Measurements from ENCODE around the gene CHAD.
"Not testable (repeated sequence)": the region's sequence is repeated elsewhere in the genome, so short reads cannot be mapped to it uniquely, and the experiment has no call there.

CHAD gene

GRCh38 chr17:50452630-50453300 is 15.9 kb downstream of the CHAD start:
- DNase-seq, result no peak

- no peak for DNase-seq
Observed at GRCh38 chr17:50451943-50452629, 16.6 kb downstream of the CHAD start.

GRCh38 chr17:50448643-50449042 is 20.0 kb downstream of the CHAD start:
- no peak for DNase-seq

GRCh38 chr17:50447870-50448595 is 20.6 kb downstream of the CHAD start:
- DNase-seq, result no peak

GRCh38 chr17:50445730-50446325 is 22.9 kb downstream of the CHAD start:
- DNase-seq, result no peak

GRCh38 chr17:50444841-50445715 is 23.6 kb downstream of the CHAD start:
- no peak for DNase-seq

- DNase-seq, result no peak
Observed at GRCh38 chr17:50443505-50443974, 25.1 kb downstream of the CHAD start.

GRCh38 chr17:50440838-50441829 is 27.5 kb downstream of the CHAD start:
- DNase-seq, result no peak

GRCh38 chr17:50440172-50440837 is 28.4 kb downstream of the CHAD start:
- no peak for DNase-seq

- DNase-seq, result no peak
Observed at GRCh38 chr17:50439008-50439407, 29.7 kb downstream of the CHAD start.

- DNase-seq, result no peak
Observed at GRCh38 chr17:50437409-50437808, 31.3 kb downstream of the CHAD start.

GRCh38 chr17:50432125-50432762 is 36.4 kb downstream of the CHAD start:
- DNase-seq, result no peak

GRCh38 chr17:50430821-50431618 is 37.7 kb downstream of the CHAD start:
- DNase-seq, result no peak

GRCh38 chr17:50429793-50430192 is 38.9 kb downstream of the CHAD start:
- DNase-seq, result no peak

- DNase-seq, result no peak
Observed at GRCh38 chr17:50428831-50429424, 39.8 kb downstream of the CHAD start.

- DNase-seq, result not testable (repeated sequence)
Observed at GRCh38 chr17:50428126-50428525, 40.6 kb downstream of the CHAD start.

- no peak for DNase-seq
Observed at GRCh38 chr17:50426814-50427787, 41.6 kb downstream of the CHAD start.

- DNase-seq, result no peak
Observed at GRCh38 chr17:50426472-50426782, 42.3 kb downstream of the CHAD start.

Measured in fibroblast of upper back skin (primary cell).